Stimulated activated CD8-positive, alpha-beta memory T cell treated with anti-CD3 and anti-CD28 coated beads, Interleukin-7, amount 100 ng/mL, for 1 hour (primary cell): ENCODE results near the gene IRF3.
"Not testable (repeated sequence)": the region's sequence is repeated elsewhere in the genome, so short reads cannot be mapped to it uniquely, and the experiment has no call there.

ENCODE experiments used
- DNase-seq, 2 donors: peaks; one replicate each; pipeline ENCODE4 v3.0.0-alpha.2; 2020; ENCODE audit warnings: low read depth in 2 of 2

The IRF3 gene

DNA sequence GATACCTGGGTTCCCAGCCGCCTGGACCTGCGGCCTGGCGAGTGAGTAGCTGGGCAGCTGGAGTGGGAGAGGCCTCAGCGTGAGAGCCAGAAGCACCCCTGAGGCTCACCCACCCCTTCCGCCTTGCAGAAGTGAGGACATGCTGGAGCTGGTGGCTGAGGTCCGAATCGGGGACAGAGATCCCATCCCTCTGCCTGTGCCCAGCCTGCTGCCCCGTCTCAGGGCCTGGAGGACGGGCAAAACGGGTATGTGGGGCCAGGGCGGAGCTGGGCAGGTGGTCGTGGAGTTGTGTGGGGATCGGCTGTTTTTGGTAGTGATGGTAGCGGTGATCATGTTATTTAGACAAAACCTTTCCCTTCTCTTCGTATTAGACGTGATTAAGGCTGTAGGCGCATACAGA, 19.1 kb downstream of the IRF3 start:
- no peak for DNase-seq

DNA sequence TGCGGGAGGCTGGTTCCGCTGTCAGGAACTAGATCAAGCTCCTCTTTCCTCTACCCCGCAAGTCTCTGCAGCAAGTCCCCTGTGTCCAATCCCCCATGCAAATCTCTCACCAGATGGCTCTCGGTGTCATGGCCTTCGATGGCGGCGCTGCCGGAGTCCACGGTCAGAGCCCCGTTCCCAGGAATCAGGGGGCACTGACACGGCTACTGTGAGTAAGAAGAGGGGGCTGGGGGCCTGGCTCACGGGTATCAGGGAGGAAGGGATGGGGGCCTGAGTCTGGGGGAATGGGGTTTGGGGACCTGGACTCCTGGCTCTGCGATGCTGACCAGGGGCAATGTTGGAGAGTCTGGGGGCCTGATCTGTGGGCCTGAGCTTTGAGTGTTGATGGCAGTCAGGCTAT, 19.7 kb downstream of the IRF3 start:
- no peak for DNase-seq

DNA sequence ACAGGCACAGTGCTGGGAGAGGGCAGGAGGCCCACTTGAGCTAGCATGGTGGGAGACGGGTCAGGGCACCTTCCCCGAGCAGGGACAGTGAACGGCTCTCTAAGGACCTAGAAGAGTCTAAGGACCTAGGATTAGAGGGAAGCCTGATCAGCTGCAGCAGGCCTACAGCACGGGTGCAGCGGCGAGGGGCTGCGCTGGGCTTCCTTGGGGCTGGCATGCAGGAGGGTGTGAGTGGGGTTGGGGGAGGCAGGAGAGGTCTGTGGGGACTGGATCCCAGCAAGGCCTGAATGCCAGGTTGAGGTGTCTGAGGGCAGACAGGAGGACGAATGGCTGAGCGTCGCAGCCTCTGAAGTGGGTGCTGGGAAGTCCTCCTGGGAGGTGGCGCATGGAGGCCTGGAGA, 20.1 kb downstream of the IRF3 start:
- no peak for DNase-seq

DNA sequence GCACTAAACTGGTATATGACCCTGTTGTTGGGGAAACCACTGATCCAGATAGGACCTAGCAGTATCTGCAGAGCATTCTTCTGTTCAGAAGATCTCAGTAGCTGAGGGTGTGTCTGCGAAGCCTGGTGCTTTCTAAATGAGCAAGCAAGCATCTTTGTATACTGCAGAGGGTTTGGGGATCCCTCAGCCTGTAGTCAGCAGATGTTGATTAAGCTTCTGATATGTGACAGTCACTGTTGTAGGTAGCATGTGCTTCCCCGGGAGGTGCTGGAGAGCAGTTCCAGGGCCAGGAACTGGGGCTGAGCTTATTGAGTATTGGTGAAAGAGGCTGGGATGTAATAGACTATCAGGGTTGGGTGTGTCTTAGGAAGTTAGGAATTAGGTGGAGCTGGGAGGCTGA, 22.2 kb downstream of the IRF3 start:
- no peak for DNase-seq

DNA sequence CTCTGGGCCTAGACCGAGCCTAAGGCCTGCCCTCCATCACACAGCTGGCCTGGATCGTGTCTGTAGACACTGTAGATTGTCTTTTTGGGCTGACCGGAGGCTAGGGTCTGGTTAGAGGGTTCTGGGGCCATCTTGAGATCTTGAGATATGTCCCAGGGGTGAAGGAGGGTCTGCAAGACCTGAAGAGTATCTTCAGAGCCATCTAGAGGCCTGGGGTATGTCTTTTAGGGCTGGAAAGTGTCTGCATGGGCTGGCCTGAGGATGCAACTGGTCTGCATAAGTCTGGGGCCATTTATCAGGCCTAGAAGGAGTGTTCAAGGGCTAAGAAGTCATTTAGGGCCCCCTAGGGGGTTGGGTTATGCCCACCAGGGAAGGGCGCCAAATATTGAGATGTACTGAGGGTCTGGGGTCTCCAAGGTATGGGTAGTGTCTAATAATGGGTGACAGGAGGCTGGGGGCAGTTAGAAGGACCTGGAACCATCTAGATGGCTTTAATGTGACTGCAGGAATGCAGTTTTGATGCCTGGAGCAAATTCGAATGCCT, 23.1 kb downstream of the IRF3 start:
- DNase-seq: no peak

DNA sequence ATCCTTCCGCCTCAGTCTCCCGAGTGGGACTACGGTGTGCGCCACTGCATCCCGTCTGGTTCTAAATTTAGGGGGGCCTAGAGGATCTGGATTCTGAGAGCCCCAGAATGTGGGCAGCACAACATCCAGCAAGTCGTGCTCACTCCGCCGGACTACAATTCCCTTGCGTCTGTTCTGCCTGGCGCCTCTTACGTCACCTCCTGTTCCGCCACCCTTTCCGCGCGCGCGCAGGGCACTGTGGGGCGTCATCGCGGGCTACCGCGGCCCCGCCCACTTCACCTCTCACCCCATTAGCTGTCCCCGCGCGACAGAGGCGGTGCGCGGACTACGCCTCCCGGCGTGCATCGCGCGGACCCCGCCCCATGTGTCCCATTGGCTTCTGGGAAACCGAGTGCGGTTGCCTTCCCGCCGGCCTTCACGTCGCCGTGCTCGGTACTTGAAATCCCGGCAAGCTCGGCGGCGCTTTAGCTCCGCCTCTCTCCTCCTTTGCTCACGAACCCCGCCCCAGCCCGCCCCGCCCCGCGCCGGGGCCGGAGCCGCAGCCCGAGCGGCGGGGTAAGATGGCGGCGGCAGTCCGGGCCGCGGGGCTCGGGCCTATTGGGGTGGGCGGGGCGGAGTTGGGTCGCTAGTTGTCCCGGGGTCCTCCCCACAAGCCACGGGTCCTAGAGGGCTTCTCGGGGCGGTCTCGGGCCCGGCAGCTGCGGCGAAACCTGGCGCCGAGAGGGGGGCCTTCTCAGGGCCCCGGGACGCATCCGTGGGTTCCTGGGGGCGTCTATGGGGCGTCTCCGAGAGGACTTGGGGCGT, 23.8 kb downstream of the IRF3 start, which contains the start of gene SCAF1:
TSS of gene SCAF1 (plus strand) at position 522 of the 804 bp plus-strand sequence. CDS start 2,818 bp downstream, outside the sequence.
- peak; percentile 97 to 98 for DNase-seq

DNA sequence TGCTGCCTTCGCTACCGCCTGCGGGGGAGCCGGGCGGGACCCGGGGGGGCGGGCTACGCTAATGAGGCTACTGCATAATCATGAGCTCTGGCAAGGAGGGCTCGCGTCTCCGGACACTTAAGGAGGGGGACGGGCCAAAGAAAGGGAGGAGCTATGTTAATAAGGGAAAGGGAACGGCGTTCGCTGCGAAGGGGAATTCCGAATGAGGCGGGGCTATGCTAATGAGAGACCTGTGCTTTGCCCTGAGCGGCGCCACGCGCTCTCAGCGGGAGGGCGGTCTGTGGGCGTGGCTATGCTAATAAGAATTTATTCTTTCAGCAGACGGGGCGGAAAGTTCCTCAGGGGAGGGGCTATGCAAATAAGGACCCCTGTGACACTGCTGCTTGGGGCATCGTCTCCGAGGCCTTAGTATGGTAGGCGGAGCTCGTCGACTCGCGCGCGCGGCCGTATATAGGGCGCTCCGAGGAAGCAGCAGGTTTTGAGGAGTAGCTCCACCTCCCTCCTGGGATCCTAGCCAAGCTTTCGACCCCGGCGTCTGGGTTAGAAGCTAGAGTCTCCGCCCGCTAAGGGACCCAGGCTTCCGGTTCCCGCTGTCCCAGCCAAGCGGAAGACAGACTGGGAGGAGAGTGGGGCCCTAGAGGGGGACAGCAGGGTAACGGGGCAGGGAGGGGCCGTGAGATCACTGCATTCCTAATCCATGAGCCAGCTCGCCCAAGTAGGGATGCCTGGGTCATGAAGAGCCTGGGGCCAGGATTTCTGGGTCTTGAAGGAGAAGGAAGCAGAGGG, 25.4 kb downstream of the IRF3 start, which contains the start of gene RRAS:
TSS of gene RRAS (minus strand) at position 31 of the 786 bp plus-strand sequence. CDS start 45 bp downstream, outside the sequence.
- DNase-seq: peak; percentile 99

DNA sequence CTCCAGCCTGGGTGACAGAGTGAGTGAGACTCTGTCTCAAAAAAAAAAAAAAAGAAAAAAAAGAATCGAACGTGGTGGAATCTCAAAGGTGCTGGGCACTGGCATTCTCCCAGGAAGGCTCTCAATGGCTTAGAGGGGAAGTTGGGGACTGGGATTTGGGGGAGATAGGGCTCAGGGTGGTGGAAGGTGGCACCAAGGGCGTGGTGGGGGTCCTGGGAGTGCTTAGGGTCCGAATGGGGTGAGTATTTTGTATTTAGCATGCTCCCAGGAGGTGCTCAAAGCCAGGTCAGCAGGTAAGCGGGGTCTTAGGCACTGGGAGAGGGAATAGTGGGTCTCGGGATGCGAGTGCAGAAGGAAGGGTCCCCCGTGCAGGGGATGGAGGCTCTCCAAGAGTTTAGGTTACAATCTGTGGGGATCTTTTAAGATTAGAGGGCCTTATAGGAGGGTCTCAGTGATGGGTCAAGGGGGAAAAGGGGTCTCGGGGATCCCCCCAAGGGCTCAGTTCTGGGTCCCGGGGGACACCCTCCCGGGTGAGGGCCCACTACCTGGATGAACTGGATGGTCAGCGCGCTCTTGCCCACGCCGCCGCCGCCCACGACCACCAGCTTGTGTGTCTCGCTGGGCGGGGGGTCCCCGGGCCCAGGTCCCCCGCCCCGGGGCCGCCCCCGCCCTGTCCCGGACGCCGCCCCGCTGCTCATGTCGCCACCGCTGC, 26.1 kb downstream of the IRF3 start:
- DNase-seq: no peak

DNA sequence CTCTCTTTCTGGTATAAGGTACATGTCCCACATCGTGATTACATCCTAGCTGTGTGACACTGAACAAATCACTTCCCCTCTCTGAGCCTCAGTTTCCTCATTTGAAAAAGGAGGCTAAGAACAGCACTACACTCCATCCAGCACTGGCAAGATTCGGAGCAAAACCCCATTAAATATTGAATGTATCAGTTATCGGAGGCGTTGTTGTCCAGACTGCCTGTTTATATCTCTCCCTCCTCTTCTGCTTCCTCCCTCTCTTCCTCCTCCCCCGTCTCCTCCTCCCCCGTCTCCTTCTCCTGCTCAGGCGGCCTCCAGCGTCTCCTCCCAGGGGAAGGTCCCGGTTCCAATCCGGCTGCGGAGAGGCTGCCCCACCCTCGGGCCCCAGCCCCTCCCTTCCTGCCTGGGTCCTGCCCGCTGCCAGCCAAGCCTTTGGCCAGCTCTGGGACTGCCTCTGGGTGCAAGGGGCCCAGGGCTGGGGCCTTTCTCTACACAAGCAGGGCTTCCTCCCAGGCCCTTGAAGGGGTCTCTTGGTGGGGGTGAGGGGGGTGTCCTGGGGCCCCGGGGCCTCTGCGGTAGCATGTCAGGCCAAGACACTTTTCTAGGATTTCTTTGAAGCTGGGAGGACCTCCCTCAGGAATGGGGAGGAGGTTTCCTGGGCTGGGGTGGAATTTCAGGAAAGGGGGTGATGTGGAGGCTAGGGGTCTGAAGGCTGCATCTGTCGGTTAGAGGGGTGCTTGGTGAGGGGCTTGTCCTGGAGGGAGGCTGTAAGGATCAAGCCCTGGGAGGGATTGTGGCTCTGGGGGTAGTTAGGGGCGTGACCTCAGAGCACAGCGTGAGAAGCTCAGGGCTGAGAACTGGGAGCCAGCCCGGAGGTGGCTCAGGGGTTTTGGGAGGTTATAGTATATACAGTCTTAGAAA, 27.6 kb downstream of the IRF3 start:
- DNase-seq: no peak

DNA sequence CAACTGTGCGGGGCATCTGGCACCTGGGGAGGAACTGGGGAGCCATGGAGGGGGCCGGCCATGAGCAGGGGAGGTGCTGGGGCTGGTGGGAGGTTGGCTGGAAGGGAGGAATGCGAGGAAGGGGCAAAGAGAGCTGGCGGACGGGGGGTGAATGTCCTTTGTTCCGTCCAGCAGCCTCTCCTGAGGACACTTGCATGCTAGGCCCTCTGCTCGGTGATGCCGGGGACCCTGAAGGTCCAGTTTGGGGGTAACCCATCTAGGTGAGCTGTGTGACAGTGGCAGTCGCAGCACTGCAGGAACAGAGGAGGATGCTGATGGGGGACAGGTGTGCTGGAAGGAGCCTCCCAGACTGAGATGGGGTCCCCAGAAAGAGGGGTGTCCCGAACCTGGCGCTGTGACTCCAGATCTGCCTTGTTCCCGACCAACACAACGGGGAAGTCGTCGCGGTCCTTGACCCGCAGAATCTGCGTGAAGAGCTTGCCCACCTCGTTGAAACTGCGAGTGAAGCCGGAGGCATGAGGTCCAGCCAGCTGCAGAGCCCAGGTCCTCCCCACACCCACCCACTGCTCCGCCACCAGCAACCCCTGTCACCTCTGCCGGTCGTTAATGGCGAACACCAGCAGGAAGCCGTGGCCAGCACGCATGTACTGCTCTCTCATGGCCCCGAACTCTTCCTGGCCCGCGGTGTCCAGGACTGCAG, 29.3 kb downstream of the IRF3 start:
- no peak for DNase-seq

DNA sequence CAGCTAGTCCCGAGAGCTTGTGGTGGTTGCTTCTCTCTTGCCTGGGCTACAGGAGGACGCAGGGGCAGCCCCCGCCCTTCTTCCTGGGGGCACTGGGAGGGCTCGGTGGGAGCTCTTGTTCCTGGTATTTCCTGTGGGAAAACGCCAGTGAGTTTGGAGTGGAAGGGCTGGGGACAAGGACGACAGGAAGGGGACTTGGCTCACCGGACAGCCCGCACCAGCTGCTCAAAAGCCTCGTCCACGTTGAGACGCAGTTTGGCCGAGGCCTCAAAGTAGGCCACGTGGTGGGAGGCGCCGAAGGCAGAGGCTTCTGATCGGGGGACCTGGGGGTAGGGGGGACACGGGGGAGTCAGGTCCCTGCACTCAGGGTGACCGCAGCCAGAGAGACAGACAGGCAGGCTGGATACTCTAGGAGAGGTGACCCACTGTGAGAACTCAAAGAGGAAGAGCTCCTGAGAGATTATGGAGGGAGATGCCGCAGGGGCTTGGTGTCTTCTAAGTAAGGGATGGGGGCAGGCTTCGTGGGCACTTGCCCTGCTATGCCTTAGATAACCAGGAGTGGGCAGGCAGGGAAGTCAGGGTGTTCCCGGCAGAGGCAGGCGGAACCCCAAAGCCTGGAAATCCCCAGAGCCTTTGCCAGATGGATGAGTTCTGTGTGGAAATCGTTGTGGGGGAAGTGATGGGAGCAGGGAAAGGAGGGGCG, 30.0 kb downstream of the IRF3 start:
- no peak for DNase-seq

DNA sequence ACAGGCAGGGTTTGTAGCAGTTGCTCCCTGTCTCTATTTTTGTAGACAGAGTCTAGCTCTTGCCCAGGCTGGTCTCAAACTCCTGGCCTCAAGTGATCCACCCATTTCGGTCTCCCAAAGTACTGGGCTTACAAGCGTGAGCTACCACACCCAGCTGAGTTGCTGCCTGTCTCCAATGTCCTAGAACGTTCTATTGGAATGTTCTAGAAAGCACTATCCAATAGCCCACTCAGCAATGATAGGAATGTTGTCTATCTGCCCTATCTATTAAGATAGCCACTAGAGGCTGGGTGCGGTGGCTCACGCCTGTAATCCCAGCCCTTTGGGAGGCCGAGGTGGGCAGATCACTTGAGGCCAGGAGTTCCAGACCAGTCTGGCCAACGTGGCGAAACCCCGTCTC, 32.4 kb downstream of the IRF3 start:
- DNase-seq: not testable (repeated sequence)

DNA sequence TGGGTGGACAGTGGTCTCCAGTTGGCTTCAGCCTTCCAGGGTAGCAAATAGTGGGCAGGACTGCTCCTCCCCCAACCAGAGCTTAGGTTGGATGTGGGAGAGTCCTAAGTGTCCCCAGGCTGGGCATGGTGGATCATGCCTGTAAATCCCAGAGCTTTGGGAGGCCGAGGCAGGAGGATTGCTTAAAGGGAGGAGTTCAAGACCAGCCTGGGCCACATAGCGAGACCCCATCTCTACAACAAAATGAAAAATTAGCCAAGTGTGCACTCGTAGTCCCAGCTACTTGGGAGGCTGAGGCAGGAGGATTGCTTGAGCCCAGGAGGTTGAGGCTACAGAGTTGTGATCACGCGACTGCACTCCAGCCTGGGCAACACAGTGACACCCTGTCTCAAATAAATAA, 33.1 kb downstream of the IRF3 start:
- no peak for DNase-seq

DNA sequence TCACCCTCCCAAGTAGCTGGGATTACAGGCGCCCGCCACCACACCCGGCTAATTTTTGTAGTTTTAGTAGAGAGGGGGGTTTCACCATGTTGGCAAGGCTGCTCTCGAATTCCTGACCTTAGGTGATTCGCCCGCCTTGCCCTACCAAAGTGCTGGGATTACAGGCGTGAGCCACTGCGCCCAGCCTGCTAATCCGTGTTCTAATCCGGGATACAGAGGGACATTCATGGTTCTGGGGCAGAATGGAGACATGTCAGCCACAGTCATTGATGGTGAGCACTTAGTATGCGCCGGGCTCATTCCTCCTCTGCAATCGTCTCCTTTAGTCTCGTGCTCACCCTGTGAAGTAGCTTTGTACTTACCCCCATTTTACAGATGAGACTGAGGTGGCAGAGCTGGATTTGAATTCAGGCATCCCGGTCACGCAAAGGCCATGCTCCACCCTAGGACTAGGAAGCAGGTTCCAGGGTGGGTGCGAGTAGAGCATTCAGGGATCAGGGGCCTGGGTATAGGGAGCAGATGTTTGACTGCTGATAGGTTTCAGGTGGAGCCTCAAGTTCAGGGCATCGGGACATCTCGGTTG, 34.0 kb downstream of the IRF3 start:
- DNase-seq: no peak

DNA sequence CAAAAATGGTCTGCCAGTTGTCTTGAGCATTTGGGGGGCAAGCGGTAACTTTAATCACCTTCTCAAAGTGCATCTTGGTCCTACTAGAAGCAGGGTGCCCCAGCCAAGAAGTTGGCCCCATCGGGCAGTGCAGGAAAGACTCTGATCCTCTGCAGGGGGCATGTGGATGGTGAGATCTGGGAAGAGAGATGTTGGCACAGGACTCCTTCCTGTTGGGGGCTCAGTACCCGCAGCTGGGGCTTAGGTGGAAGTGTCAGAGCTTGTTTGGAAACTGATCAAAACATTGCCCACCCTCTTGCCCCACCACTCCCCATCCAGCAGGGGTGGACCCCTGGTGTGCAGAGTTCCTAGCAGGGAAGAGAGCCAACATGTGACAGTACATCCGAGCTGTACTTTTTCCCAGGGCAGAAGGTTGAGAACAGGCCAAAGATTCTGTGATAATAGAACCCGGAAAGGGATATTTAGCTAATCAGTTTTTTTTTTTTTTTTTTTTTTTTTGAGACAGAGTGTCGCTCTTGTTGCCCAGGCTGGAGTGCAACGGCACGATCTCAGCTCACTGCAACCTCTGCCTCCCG, 34.6 kb downstream of the IRF3 start:
- DNase-seq: no peak

DNA sequence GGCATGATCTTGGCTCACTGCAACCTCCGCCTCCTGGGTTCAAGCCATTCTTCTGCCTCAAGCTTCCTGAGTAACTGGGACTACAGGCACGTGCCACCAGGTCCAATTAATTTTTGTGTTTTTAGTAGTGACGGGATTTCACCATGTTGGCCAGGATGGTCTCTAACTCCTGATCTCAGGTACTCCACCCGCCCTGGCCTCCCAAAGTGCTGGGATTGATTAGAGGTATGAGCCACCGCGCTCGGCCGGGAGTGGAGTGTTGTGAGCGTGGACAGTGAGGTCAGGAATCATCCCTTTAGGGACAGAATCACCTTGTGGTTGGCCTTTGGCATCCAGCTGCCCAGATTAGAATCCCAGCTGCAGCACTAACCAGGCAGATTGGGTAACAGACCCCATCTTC, 36.0 kb downstream of the IRF3 start:
- no peak for DNase-seq

DNA sequence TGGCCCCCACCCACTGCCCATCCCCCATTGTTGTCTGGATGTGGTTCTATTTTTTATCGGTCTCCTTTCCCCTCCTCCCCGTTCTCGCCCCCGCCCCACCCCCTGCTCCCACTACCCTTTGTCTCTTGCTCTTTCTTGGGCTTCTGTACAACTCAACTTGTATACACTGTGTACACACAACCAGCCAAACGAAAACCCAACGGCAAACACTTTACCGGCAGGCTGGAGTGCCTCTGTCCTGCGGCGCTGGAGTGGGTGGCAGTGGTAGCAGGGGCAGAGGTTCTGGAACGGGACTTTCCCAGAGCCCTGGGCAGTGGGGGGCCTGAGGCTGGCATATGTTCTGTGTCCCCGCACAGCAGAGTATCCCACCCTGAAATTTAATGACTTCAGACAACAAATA, 39.4 kb downstream of the IRF3 start:
- DNase-seq: no peak

DNA sequence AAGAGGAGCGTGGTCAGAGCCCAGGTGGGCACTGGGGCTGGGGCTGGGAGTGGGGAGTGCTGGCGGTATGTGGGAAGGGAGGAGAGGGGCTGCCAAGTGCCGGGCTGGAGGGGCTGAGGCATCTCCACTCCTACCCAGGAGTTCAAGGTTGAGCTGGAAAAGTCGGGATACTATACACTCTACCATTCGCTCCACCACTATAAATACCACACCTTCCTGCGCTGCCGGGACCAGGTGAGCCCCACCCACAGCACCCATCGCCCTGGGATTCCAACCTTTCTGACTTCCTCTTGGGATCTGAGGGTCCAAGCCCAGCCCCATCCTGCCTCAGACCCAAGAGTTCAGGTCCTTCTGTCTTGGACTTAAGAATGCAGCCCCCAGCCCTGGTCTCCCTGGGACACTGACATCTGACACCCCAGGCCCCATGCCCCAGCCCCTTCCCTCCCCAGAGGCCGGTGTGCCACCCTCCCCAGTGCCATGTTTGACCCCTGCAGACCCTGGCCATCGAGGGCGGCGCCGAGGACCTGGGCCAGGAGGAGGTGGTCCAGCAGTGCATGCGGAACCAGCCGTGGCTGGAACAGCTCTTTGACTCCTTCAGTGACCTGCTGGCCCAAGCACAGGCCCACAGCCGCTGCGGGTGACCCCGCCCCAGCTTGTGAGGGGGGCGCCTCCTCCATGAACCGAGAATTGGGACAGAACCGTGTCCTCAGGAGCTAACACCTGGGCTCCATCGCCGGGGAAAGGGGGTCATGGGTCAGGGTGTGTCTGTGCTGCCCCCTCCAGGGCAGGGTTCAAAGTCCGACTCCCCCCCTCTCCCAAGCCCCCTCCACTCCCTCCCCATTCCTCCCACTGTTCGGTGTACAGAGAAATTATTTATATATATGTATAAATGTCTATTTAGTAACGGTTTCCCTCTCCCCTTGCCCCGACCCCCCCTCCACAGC, 40.4 kb downstream of the IRF3 start:
- no peak for DNase-seq
